Endometrial microvascular endothelial cells (primary cell): ENCODE measurements around the gene DIO3. TPM values are rescaled to one million over a fixed set of nuclear protein-coding genes. Genes with fewer than 3 reads are reported as not detected.

Source experiments
- in situ Hi-C: cut with HindIII; loops from 2 replicates; pipeline ENCODE4 v1.10.0; 2017; ENCODE audit warnings: low sequenced_read_pairs, low pct_unique_long_range_greater_than_20kb; ENCODE audit errors: inconsistent ontology term
- total RNA-seq: library from RNA; depleted of rRNA; stranded (reverse); fragments of >200 nt; gene quantifications from one replicate; pipeline ENCODE4 v1.2.3, GENCODE V29; 2015; ENCODE audit errors: inconsistent ontology term

Gene DIO3
- total RNA-seq, 1 donor from 2014 or later: not detected

DNA sequence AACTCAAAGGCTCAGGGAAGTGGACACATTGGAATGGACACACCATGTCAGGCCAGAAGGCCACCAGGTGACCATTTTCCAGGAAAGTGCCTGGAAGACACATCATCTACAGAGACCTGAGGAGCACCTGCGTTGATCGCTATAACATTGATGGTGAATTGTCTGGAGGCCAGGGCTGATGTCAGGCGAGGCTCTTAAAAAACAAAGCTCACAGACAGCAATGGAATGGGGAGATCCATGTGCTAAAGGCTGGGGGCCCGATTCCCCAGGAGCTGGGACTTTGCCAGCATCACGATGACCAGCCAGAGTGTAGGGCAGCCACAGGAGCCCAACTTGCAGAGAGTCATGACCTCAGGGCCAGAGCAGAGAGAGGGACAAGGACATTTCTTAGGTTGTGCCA, 30.3 kb downstream of the DIO3 start:
- in situ Hi-C loops: no loop called here

DNA sequence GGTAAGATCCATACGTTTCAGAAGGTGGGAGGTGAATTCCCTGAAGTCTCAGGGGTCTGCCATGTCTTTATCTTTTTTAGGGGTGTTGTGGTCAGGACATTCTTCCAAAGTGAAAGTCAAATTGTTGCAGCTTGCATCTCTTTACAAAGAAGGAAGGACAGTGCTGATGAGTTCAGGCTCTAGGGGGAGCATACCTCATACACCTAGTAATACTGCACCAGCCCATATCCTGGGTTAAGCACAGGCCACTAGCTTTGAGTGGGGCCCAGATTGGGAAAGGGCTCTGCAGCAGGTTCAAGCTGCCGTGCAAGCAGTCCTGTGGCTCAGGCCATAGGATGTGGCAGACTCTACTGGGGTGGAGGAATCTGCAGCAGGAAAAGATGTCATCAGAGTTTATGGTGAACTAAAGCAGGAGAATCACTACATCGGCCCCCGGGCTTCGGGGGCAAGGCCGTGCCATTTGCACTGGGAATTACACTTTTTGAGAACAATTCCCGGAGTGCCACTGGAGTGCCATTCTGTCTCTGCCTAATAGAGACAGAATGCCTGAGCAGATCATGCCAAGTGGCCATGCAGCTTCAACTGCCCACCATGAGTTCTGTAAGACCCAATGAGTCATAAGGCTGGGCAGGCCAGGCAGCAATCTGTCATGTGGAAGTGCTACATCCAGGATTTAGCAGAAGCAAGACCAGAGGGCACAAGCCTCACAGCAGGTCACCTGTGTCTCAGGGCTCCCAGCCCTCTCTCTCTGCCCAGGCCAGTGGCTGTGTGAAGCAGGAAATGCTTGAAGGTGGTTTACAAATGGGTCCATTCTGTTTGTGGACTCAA, 32.3 kb downstream of the DIO3 start:
- in situ Hi-C loops: no loop called here

DNA sequence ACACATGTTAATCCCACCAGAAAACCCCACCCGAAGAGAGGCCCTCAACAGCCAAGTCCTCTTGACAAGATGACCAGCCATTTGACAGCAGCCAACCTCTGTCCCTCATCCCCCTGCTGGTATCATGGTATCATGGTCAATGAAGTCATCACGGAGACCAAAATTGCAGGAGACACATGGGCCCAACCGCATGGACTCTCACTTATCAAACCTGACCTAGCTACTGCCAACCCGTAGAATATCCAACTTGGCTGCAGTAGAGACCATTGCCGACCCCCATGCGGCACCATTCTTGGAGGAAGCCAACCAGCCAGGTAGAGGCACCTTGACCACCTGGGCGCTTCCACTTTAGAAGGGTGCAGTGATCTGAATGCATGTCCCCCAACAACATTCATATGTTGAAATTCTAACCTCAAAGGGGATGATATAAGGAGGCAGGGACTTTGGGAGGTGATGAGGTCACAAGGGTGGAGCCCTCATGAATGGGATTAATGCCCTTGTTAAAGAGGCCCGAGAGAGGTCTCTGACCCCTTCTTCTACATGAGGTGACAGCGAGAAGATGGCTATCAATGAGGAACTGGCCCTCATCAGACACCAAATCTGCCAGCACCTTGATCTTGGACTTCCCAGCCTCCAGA, 33.3 kb downstream of the DIO3 start:
- in situ Hi-C loops: no loop called here

DNA sequence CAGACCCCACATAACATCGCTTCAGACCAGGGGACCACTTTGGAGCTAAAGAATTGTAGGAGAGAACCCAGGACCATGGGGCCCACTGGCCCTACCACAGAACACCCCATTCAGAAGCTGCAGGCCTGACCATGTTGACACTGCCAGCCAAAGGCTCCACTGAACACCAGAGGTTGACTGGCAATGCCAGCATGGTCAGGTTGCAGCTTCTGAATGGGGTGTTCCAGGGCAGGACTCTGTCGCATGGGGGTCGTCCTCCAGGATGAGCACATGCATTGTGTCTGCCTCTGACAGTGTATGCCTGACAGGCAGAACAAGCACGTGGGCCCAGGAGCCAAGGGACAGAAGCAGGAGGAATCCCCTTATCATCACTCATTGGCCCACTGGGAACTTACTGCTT, 34.1 kb downstream of the DIO3 start:
- in situ Hi-C loops: no loop called here

DNA sequence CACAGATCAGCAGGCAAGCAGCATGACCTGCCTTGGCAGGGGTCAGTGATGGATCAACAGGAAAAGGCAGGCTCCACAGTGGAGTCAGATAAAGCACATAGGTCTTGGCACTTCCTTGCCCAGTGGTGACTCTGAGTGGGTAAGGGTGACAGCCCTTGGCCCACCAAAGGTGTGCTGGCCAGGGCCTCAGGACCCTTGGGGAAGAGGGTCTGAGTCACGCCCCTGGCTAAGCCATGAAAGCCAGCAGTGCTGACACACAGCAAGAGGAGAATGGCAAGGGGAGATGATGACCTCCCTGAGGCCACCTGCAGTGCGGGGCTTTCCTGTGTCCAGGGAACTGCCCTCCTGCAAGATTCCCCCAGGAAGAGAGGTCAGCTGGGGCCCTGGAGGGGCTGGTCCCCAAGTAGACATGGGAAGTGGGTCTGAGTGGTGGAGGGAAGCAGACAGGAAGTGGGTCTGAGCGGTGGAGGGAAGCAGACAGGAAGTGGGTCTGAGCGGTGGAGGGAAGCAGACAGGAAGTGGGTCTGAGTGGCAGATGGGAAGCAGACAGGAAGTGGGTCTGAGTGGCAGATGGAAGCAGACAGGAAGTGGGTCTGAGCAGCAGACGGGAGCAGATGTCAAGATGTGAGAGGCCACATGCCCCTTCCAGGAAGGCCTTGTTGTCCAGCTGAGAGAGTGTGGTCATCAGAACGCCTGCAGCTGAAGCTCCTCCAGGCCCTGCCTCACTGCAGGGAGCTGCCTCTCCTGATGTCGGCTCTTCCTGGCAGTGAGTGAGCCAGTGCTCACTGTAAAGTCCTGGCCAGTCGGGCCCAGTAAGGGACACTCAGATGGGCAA, 34.8 kb downstream of the DIO3 start:
- in situ Hi-C loops: no loop called here

DNA sequence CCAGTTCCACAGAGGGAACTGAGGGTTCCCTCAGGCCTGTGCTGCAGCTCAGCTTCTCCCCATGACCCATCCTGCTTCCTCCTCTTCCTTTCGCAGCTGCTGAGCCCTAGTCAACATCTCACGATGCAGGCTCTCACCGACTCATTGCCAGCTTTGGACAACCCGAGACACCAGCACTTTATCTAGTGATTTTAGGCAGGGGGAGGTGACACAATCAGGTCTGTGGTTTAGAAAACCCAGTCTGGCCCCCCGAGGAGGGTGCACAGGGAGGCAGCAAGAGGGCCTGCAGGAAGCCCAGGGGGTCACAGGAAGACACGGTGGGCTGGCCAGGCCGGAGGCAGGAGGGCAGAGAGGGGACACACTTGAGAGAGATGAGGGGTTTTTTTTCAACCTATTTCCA, 35.4 kb downstream of the DIO3 start:
- in situ Hi-C loops: no loop called here

DNA sequence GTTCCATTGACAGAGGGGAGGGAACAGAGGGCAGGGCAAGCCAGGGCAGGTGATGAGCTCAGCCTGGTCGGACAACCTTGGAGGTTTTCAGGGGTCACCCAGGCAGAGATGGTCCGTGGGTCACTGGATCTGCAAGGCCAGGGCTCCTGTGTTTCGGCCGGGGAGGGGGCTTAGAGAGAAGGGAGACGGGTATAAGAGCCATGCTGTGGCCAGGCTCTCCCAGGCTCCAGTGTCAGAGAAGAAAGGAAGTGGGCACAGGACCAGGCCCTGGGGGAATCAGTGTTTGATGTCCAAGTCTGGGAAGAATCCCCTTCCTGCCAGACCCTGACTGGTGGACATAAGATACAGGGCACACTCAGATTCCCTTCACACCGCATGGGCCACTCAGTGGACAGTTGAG, 36.9 kb downstream of the DIO3 start:
- in situ Hi-C loops: no loop called here

DNA sequence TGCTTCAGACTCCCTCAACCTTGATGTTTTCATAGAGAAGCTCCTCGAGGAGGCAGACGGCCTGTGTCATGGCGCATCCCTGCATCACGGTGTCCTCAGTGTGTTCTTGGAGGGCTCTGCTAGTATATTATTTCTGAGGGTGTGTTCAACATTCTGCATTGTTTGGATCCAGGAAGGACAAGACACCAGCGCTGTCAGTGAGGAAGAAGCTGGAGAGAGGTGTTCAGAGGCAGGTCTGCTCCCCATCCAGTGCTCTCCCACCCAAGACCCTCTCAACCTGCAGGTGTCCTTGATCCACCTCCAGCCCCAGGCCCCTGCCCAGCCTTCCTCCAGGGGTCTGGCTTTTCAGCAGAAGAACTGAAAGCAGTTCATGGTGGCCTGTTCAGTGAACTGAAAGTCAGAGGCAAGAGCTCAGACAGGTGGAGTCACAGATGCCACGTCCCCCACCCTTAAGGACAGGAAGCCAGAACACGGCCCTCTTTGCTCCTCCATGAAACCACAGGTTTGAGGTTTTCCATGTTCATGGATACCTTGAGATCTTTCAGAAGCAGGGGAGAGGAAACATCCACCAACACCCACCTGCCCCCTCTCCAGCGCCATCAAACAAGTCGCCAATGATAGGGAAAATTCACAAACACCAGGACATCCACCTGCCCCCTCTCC, 37.4 kb downstream of the DIO3 start:
- in situ Hi-C loops: no loop called here

DNA sequence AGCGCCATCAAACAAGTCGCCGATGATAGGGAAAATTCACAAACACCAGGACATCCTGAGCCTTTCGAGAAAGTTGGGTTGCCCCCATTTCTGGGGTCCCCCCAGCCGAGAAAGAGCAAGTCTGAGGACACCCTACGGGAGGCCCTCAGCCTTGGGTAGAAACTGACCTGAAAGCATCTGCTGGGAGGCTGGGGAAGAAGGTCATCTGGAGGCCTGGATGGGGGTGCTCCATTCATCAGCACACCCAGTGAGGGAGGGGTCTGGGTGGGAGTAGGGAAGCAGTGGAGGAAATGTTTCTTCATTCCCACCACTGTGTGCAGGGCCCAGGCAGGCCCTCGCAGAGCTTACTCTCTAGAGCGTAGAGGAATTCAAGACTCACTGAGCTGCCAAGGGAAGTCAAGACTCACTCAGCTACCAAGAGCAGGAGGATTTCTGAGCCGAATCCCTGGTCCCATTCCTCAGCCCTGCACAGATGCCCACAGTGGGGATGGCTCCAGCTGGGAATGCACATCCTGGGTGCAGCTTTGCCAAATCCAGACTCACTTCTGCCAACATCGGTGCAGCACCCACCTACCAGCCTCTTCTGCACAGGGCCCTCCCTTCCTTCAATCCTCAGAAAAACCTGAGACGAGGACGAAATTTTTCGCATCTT, 38.1 kb downstream of the DIO3 start:
- in situ Hi-C loops: no loop called here

DNA sequence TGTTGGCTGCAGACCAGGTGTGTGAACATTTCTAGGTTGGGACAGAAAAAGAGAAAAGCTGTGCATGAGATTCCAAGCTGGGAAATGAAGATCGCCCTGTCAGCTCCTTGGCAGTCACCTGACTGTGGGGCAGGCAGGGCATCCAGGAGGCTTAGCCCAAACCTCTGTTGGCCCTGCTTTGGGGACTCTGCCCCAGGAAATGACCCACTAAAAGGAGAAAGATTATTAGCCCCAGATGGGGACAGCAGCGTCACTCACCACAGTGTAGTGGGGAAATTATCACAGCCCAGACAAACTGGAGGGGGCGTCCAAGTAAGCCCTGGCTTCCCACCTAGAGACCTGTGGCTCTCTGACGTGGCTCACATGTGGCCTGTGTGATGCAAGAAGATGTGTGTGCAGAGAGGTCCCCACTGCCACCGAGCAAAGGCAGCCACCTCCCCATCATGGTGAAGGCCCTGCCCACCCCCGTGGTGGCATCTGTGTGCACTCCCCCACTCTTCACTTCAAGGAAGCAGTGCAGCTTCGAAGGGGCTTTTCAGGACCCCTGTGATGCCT, 39.1 kb downstream of the DIO3 start:
- in situ Hi-C loops: no loop called here

DNA sequence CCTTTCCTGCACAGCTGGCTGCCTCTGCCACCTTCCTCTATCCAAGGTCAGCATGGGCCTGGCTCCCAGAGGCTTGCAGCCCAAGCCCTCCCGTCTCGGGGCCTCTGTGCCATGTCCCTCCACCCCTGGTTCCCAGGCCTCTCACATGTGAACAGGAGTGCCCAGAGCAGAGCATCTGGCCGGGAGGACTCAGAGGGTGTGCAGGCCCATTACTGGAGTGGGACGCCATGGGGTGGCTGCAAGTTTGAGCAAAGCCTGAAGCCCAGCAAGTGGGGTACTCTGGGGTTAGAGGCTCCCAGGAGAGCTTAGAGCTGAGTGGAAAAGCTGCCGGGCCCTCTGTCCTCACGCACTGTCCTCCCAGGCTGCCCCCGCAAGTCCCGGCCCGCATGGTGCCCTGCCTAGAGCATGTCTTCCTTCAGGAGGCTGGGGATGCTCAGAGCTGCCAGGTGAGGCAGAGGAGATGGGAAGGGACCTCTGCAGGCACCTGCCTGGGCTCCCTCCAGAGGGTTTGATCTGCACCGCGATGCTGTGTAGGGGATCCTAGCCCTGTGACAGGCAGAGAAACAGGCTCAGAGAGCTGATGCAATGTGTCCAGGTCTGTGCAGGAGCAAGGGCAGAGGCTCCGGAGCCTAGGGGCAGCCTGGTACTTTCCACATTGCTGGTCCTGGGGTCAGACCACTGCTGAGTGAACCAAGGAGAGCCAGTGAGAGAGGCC, 39.8 kb downstream of the DIO3 start:
- in situ Hi-C loops: no loop called here

DNA sequence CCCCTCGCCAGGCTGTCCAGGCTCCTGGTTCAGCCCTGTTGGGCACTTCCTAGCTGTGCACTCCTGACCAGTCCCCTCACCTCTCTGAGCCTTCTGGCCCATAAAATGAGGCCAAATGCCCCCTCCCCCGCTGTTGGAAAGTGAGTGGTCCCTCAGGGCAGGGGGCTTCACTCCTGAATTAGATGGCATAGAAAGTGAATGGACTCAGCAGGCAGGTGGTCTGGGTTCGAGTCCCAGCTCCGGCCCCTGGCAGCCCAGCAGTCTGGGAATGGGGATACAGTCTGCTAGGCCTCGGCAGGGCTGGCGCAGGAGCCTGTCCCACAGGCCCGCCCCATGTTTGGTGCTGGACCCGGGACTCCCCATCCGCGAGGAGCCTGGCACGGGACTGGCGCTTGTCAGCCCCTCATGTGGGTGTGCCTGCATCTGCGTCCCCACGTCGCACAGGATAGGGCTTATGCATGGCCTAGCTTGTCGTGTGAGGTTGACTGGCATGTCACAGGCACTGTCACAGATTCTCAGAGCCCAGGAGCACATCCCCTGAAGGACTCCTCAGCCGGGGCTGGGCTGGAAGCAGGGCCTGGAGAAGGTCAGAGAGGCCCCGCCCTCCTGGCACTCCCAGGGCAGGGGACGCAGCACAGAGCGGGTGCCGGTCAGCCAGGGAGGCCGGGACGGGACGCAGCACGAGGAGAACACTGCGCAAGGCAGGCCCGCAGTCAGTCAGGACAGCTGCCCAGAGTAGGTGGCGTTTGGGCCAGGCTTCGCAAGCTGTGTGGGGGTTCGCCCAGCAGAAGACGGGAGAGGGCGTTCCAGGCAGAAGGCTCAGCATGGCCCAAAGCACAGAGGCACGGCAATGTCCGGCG, 40.5 kb downstream of the DIO3 start:
- in situ Hi-C loops: no loop called here

DNA sequence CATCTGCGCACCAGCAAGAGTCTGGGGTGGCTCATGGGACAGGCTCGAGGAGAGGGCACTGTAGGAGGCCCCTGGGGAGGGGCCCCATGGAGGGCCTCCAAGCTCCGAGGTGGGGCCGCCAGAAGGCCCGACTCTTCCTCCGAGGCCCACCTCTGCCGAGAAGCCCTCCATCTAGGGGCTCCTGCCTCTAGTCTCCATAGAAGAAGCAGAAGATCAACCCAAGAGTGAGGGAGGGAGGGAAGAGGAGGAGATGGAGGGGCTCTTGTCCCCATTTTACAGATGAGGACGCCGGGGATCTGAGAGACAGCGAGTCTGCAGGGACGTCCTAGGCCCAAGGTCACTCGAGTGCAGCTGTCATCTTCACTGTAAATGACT, 41.2 kb downstream of the DIO3 start:
- in situ Hi-C loops: no loop called here

DNA sequence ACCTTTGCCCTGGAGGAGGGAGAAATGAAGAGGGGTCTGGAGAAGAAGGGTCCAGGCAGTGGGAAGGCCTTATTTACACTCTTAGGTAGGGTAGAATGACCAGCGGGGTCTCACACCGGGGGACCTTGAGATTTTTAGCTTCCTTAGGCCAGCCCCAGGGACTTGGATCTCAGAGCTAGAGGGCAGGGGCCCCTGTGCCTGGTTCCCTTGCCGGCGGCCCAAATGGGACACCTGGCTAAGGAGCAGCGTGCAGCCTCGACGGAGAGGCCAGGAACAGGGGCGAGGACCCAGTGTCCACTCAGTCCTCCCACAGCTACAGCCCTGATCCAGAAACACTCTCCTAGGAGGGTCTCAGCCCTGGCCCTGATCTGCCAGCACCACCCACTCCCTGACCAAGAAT, 41.8 kb downstream of the DIO3 start:
- in situ Hi-C loops: no loop called here

DNA sequence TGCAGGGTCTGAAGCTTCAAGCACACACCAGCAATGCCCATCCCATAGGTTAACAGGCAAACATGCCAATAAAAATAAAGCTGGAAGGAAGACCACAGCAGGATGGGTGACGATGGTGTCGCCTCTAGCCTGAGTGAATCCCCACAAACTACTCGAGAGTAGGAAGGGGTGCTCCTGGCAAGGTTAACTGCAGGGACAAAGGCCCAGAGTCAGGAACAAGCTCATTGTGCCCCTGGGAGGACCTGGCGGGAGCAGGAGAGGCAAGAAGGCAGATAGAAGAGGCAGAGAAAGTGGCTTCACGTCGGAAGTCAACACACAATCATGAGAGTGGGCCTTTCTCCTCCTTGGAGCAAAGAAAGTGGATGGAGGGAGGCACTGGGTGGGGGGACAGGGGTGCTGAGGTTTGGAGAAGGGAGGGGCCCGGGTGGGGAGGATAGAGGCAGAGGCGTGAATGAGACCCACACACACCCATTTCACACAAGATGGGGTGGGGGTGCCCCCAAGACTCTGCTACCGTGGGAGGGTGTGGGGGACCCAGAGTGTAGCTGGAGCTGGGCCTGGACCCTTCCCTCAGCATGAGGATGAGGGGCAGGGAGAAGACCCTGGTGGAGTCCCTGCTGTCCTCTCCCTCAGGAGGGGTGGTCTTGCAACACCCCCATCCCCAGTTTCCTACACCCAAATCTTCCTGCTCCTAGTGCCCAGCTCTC, 43.1 kb downstream of the DIO3 start:
- in situ Hi-C loops: no loop called here

DNA sequence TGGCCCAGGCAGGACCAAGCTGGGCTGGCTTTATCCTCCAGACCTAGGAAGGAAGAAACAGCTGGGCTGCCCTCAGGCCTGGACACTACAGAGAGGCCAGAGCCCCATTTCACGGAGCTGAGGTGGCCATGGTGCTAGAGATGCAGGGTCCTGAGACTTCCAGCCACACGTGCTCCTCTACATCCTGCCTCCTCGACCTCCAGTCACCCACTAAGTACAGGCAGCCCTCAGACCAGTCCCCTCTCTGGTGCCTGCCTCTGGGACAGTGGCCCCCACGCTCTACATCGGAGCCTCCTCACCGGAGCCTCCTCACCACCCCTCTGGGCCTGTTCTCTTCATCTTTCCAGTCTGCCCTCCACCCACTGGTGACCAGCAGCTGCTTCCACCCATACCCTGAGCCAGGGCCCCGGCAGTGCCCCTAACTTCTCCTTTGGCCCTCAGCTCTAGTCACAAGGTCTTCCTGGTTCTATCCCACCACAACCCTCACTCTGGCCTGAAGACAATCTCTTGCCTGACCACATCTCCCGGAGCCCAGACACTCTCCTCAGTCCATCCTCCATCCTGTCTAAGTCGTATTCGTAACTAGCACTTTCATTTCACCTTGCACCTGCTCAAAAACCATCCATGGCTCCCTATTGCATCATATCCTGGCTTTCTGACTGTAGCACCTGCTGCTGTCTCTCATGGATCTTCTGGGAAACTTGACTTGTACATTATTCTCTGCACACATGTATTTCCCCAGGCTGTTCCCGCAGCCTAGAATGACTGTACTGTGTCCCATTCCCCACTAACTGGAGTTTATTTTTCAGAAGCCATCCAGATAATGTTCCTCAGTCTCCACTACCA, 43.9 kb downstream of the DIO3 start:
- in situ Hi-C loops: no loop called here
